Measurements from ENCODE around the gene COL28A1. TPM values are rescaled to one million over a fixed set of nuclear protein-coding genes. Genes with fewer than 3 reads are reported as not detected.

The COL28A1 gene
- total RNA-seq, 2 experiments from 2014 or later = not detected

- Mint-ChIP-seq H3K4me3 (no peak overlapping the region), H3K4me1 (ENCODE audit: low read depth) (no peaks in the 10 kb centered on the region), H3K36me3 (ENCODE audit: low read depth) (no peaks in the 10 kb centered on the region), H3K27me3 (no peaks in the 10 kb centered on the region), H3K9me3 (no peaks in the 10 kb centered on the region), H3K27ac (no peak overlapping the region)
- ChIA-PET CTCF (no interaction called here), POLR2A (no interaction called here)
- intact Hi-C loops (cut with micrococcal nuclease) = no loop called here
- ATAC-seq = no peak
- no peak for DNase-seq
- no peak for TF ChIP-seq CTCF (IDR thresholded peaks at IDR 0.05)
Observed at GRCh38 chr7:7323921-7324320, 211.8 kb downstream of the COL28A1 start.

GRCh38 chr7:7323352-7323751, 212.3 kb downstream of the COL28A1 start:
- TF ChIP-seq CTCF (IDR thresholded peaks at IDR 0.05) = no peak
- Mint-ChIP-seq H3K9me3 (no peaks in the 10 kb centered on the region), H3K36me3 (ENCODE audit: low read depth) (no peaks in the 10 kb centered on the region), H3K27me3 (no peaks in the 10 kb centered on the region), H3K27ac (no peak overlapping the region), H3K4me3 (no peak overlapping the region), H3K4me1 (ENCODE audit: low read depth) (no peaks in the 10 kb centered on the region)
- ChIA-PET POLR2A (no interaction called here), CTCF (no interaction called here)
- intact Hi-C loops (cut with micrococcal nuclease) = no loop called here
- DNase-seq = no peak
- ATAC-seq = no peak

- ATAC-seq (no peak), DNase-seq (no peak)
- Mint-ChIP-seq H3K9me3 (no peaks in the 10 kb centered on the region), H3K27ac (no peak overlapping the region), H3K27me3 (no peaks in the 10 kb centered on the region), H3K4me3 (no peak overlapping the region), H3K4me1 (ENCODE audit: low read depth) (no peaks in the 10 kb centered on the region), H3K36me3 (ENCODE audit: low read depth) (no peaks in the 10 kb centered on the region)
- CTCF ChIA-PET = no interaction called here
- TF ChIP-seq CTCF (IDR thresholded peaks at IDR 0.05) = no peak
- POLR2A ChIA-PET = no interaction called here
- intact Hi-C loops (cut with micrococcal nuclease) = no loop called here
Observed at GRCh38 chr7:7321681-7322080, 214.0 kb downstream of the COL28A1 start.

- DNase-seq (no peak), ATAC-seq (no peak)
- intact Hi-C loops (cut with micrococcal nuclease) = no loop called here
- POLR2A ChIA-PET = no interaction called here
- peaks cover 2% of the 10 kb centered on the region for H3K27me3 Mint-ChIP-seq
- H3K4me1 Mint-ChIP-seq (ENCODE audit: low read depth) = no peaks in the 10 kb centered on the region
- H3K4me3 Mint-ChIP-seq = no peak overlapping the region
- CTCF ChIA-PET = no interaction called here
- TF ChIP-seq CTCF (IDR thresholded peaks at IDR 0.05) = no peak
- no peak overlapping the region for H3K27ac Mint-ChIP-seq
- H3K36me3 Mint-ChIP-seq (ENCODE audit: low read depth) = no peaks in the 10 kb centered on the region
- no peaks in the 10 kb centered on the region for H3K9me3 Mint-ChIP-seq
Observed at GRCh38 chr7:7318601-7319000, 217.1 kb downstream of the COL28A1 start.

- intact Hi-C loops (cut with micrococcal nuclease) = no loop called here
- ATAC-seq (no peak), DNase-seq (no peak)
- Mint-ChIP-seq H3K27me3 (peaks cover 2% of the 10 kb centered on the region), H3K4me1 (ENCODE audit: low read depth) (no peaks in the 10 kb centered on the region), H3K36me3 (ENCODE audit: low read depth) (no peaks in the 10 kb centered on the region), H3K27ac (no peak overlapping the region), H3K4me3 (no peak overlapping the region), H3K9me3 (no peaks in the 10 kb centered on the region)
- ChIA-PET CTCF (no interaction called here), POLR2A (no interaction called here)
- TF ChIP-seq CTCF (IDR thresholded peaks at IDR 0.05) = no peak
Observed at GRCh38 chr7:7317850-7318249, 217.8 kb downstream of the COL28A1 start.

Data from activated CD8-positive, alpha-beta T cell treated with anti-CD3 and anti-CD28 coated beads for 36 hours (primary cell).